ENCODE results near the gene ADH1A.

Gene ADH1A

GRCh38 chr4:99334880-99335279 lies 44.1 kb upstream of the ADH1A start:
- H2AFZ ChIP-seq (ENCODE audit: low read depth, low read length, severe bottlenecking), result no peak overlapping the region
- no peak overlapping the region for H3K27ac ChIP-seq (ENCODE audit: low read depth, low read length)
- no peaks in the 10 kb centered on the region for H4K20me1 ChIP-seq (ENCODE audit: low read depth, low read length)
- no peak overlapping the region for H3K9ac ChIP-seq (ENCODE audit: low read length)
- no peak overlapping the region for H3K4me3 ChIP-seq (ENCODE audit: insufficient read depth, low read length, poor library complexity, severe bottlenecking)
- no peaks in the 10 kb centered on the region for H3F3A ChIP-seq (ENCODE audit: insufficient read depth)
- H3K79me2 ChIP-seq (ENCODE audit: insufficient read depth, low read length), result no peaks in the 10 kb centered on the region
- TF ChIP-seq EZH2phosphoT487 (conservative IDR thresholded peaks at IDR 0.05; ENCODE audit: low read length) (no peak), CTCF (IDR thresholded peaks at IDR 0.05; ENCODE audit: insufficient read depth, low read length, poor library complexity, severe bottlenecking) (no peak)
- no peaks in the 10 kb centered on the region for H3K27me3 ChIP-seq (ENCODE audit: low read length)
- H3K36me3 ChIP-seq (ENCODE audit: low read length), result no peaks in the 10 kb centered on the region
- no peak overlapping the region for H3K4me2 ChIP-seq (ENCODE audit: low read depth, low read length, poor library complexity, severe bottlenecking)
- H3K9me3 ChIP-seq (ENCODE audit: insufficient read depth, low read length), result no peaks in the 10 kb centered on the region
- H3K9me2 ChIP-seq (replicated peaks; ENCODE audit: insufficient read depth, low read length), result no peaks in the 10 kb centered on the region

GRCh38 chr4:99330648-99331047 lies 39.9 kb upstream of the ADH1A start:
- Histone ChIP-seq H4K20me1 (ENCODE audit: low read depth, low read length) (no peaks in the 10 kb centered on the region), H3K4me3 (ENCODE audit: insufficient read depth, low read length, poor library complexity, severe bottlenecking) (no peak overlapping the region), H2AFZ (ENCODE audit: low read depth, low read length, severe bottlenecking) (no peak overlapping the region), H3K79me2 (ENCODE audit: insufficient read depth, low read length) (no peaks in the 10 kb centered on the region), H3F3A (ENCODE audit: insufficient read depth) (no peaks in the 10 kb centered on the region), H3K27ac (ENCODE audit: low read depth, low read length) (no peak overlapping the region), H3K27me3 (ENCODE audit: low read length) (no peaks in the 10 kb centered on the region), H3K4me2 (ENCODE audit: low read depth, low read length, poor library complexity, severe bottlenecking) (no peak overlapping the region), H3K36me3 (ENCODE audit: low read length) (no peaks in the 10 kb centered on the region), H3K9ac (ENCODE audit: low read length) (no peak overlapping the region), H3K9me2 (replicated peaks; ENCODE audit: insufficient read depth, low read length) (no peaks in the 10 kb centered on the region), H3K9me3 (ENCODE audit: insufficient read depth, low read length) (no peaks in the 10 kb centered on the region)
- TF ChIP-seq CTCF (IDR thresholded peaks at IDR 0.05; ENCODE audit: insufficient read depth, low read length, poor library complexity, severe bottlenecking), result no peak
- no peak for TF ChIP-seq EZH2phosphoT487 (conservative IDR thresholded peaks at IDR 0.05; ENCODE audit: low read length)

GRCh38 chr4:99329876-99330275 lies 39.1 kb upstream of the ADH1A start:
- no peaks in the 10 kb centered on the region for H3K27me3 ChIP-seq (ENCODE audit: low read length)
- no peaks in the 10 kb centered on the region for H3K9me2 ChIP-seq (replicated peaks; ENCODE audit: insufficient read depth, low read length)
- no peaks in the 10 kb centered on the region for H3K36me3 ChIP-seq (ENCODE audit: low read length)
- H4K20me1 ChIP-seq (ENCODE audit: low read depth, low read length), result no peaks in the 10 kb centered on the region
- TF ChIP-seq CTCF (IDR thresholded peaks at IDR 0.05; ENCODE audit: insufficient read depth, low read length, poor library complexity, severe bottlenecking) (no peak), EZH2phosphoT487 (conservative IDR thresholded peaks at IDR 0.05; ENCODE audit: low read length) (no peak)
- H3K4me3 ChIP-seq (ENCODE audit: insufficient read depth, low read length, poor library complexity, severe bottlenecking), result no peak overlapping the region
- no peak overlapping the region for H3K4me2 ChIP-seq (ENCODE audit: low read depth, low read length, poor library complexity, severe bottlenecking)
- H3K79me2 ChIP-seq (ENCODE audit: insufficient read depth, low read length), result no peaks in the 10 kb centered on the region
- no peaks in the 10 kb centered on the region for H3K9me3 ChIP-seq (ENCODE audit: insufficient read depth, low read length)
- H2AFZ ChIP-seq (ENCODE audit: low read depth, low read length, severe bottlenecking), result no peak overlapping the region
- no peak overlapping the region for H3K9ac ChIP-seq (ENCODE audit: low read length)
- no peaks in the 10 kb centered on the region for H3F3A ChIP-seq (ENCODE audit: insufficient read depth)
- no peak overlapping the region for H3K27ac ChIP-seq (ENCODE audit: low read depth, low read length)
